ENCODE results near the gene PIP5K1B.

DNA sequence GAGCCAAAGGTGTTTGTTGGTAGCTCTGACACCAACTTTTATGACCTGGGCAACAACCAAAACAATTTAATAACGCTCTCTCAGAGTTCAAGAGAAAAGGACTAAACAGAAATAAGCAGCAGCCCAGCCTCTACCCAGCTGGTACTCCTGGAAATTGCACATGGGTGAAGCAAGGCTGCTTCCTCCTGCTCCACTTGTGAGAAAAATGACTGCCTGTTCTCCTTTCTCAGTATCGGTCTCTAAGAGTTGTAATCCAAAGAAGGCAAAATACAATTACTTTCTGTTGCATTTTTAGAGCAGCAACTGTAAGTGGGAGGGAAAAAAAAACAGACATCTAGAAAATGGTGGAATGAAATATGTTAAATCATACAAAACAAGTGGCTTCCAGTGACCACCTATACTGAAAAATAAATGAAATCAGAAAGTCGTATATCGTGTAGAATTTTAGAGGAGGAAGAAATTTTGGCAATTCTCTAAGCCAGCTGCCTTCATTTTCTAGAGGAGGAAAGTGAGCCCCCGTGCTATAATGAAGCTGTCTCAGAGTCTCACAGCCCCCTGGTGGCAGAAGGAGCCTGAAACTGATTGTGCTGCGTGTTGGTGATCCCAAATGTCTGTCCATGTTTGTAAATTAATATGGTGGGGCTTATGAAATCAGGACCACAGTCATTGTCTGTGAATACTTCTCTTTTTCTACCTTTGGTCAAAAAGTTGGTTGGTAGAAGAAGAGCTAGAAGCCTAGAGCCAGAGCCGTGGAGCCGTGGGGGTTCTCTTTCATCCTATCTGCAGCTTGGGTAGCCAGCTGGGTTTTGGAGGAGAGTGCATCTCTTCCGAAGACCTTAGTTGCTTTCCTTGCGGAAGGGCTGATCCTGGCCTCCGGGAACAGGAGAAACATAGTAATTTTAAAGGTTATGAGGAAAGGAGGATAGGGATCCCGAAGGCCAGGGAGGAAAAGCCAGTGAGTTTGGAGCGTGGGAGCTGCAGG is 139.9 kb downstream of the PIP5K1B start:
- TF ChIP-seq, protein P1, sequence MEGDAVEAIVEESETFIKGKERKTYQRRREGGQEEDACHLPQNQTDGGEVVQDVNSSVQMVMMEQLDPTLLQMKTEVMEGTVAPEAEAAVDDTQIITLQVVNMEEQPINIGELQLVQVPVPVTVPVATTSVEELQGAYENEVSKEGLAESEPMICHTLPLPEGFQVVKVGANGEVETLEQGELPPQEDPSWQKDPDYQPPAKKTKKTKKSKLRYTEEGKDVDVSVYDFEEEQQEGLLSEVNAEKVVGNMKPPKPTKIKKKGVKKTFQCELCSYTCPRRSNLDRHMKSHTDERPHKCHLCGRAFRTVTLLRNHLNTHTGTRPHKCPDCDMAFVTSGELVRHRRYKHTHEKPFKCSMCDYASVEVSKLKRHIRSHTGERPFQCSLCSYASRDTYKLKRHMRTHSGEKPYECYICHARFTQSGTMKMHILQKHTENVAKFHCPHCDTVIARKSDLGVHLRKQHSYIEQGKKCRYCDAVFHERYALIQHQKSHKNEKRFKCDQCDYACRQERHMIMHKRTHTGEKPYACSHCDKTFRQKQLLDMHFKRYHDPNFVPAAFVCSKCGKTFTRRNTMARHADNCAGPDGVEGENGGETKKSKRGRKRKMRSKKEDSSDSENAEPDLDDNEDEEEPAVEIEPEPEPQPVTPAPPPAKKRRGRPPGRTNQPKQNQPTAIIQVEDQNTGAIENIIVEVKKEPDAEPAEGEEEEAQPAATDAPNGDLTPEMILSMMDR (IDR thresholded peaks at IDR 0.05; ENCODE audit: poor library complexity), result peak; percentile 60
- TF ChIP-seq EZH2phosphoT487 (IDR thresholded peaks at IDR 0.05; ENCODE audit: low read depth, severe bottlenecking, unreplicated experiment), result no peak
- TF ChIP-seq EZH2 (IDR thresholded peaks at IDR 0.05; ENCODE audit: borderline replicate concordance), result no peak

Measured in hepatocyte (in vitro differentiated cells).